LHCN-M2 (cell line): ENCODE data around the gene METTL21C. TPM values are rescaled to one million over a fixed set of nuclear protein-coding genes. Genes with fewer than 3 reads are reported as not detected.

Experiments used
- DNase-seq: peaks from one replicate; pipeline ENCODE4 v3.0.0-alpha.2; 2012; ENCODE audit warnings: low read depth
- total RNA-seq: library from RNA; depleted of rRNA; stranded (reverse); fragments of >200 nt; gene quantifications from 2 replicates; pipeline ENCODE4 v1.2.3, GENCODE V29; 2014

The METTL21C gene
- total RNA-seq, 1 experiment from 2014 or later, result not detected

DNA sequence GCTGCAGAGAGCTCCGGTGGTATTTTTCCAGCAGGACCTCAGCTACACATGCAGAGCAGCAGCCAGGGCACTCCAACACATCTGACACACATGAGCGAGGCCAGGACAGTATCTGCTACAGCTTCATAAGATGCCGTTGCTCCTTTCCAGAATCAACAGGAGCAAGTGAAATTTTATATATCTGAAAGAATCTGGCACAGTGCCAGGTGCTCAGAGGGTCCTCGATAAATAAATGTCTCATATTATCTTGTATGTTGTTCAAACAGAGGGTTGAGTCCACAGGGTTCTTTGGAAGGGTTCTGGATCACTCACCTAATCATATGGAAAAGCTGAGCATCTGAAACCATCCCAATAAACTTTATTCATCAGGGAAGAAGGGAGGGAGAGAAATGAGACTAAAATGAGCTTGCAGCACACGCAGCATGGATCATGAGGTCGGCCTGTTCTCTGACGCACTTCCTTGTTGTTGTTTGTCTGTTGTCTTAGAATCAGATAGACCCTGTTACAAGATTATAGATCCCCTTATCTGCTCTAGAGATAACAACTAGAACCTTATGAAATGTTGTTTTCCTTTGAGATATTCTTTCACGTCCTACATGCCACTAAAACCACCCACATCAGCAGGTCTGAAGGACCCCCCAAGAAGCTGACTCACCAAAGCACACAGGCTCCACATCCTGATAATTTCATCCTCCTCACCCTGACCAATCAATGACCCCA, 3.2 kb upstream of the METTL21C start:
- DNase-seq, result no peak

DNA sequence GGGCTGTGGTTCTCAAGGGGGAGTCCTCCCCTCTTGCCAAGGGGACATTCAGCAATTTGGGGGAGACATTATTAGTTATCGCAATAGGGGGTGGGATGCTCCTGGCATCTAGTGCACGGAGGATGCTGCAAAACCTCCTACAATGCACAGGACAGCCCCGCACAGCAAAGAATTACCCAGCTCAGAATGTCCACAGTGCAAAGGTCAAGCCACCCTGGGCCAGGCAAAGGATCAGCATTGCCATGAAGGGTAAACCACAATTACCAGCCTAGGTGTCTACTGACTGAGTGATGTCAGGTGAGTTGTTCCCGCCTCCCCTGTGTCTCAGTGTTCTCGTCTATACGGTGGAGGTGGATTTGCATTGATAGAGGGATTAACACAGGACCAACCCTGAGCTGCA, 2.4 kb upstream of the METTL21C start:
- DNase-seq, result no peak

DNA sequence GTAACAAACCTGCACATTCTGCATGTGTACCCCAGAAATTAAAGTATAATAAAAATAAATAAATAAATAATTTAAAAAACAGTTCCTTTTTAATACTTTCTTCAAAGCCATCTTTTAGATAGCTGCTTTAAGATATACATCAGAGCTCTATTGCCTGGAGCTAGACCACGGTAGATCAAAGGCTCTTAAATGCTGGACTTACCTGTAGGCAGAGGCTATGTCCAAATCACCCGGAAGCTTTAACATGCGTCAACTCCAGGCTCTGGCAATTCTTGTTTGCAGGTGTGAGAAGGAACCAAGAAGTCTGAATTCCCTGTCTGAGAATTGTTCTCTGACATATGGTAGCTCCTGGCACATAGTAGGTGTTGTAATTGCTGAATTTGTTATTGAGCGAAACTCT, 1.6 kb upstream of the METTL21C start:
- DNase-seq, result no peak

DNA sequence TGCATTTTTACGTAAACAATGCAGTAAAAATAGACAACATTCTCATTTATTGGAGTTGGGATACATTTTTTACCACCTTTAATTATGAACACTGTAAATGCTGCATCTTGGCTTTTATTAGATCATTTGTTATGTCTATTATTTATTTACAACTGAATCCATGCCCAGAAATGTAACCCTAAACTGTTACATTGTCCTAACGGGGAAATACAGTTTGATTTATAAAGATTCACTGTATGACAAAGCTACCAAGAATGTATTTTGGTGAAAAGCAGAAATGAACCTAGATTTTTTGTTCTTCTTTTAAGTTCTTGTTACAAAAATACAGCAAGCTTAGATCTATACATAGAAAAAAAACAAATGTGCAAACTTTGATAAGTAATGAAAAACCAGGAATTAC, 1.1 kb downstream of the METTL21C start:
- peak; percentile 44 for DNase-seq

DNA sequence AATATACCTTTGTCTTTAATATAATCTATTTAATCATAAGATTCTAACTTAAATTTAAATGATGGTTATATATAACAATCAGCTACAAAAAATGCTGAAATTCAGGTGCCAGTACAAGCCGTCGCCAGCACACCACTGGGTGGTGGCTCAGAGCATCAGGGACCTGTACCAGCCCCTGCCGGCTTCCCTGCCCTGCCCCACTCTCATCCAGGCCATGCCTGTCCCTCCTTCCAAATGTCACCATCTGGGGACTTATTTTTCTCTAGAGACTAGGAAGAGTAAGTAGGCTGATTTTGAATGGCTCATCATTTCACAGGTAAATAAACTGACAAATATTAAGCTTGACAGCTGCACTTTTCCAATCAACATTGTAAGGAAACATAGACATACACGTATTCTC, 1.6 kb downstream of the METTL21C start:
- DNase-seq, result no peak

DNA sequence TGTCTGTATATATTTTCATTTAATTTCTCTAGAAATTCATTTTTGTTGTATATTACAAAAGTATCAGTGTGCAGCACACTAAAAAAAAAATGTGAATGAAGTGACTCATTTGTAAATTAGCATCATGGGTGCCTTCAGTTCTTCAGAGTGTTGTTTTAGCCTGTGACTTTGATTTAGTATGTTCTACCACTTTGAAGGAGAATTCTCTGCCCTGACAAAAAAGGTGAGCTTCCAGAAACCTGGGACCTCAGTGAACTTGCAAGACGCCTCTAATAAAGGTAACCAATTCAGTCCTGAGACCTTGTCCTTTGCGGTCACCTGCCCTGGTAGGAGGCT, 2.4 kb downstream of the METTL21C start:
- no peak for DNase-seq

DNA sequence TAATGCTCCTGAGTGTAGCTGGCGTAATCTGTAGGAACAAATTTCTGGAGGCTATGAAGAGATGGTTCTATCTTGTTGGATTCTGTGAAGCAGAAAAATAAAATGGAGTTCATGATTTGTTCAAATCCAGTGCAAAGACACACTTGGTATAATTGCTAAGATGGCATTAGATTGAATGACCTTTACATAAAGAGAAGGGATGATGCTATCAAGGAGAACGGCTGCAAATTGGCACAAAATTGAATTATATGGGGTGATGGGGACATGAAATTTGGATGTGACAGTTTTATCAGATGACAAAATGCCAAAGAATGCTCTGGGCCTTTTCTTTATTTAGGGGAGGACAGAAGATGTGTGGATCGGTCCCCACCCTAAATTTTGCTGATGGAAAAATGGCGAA, 4.0 kb downstream of the METTL21C start:
- no peak for DNase-seq

DNA sequence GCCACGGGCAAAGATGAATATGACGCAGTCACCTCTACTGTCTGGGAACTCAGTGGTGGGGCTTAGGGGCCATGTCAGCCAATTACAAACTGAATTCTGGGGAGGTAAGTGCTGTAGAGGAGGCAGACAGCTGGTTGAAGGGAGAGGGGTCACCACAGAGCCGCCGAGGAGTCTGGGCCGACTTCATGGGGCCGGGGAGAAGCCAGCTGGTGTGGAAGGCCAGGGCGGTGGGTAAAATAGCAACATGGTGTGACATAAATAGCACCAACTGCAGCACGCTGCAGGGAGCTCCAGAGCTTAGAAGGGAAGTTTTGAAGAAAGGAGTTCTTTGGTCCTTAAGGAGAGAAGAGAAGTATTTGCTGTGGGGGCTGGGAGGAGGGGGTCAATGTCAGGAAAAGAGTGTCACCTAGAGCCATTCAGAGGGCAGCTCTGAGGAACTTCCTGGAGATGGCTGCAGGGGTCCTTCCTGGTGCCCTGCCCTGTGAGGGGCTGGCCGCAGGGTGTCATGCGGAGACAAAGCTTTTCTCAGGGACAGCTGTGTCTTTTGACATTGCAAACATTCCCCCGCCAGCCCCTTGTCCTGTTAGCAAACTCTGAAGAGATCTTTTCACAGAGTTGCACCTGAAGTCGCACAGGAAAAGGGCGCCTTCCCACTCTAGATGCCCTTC, 6.4 kb downstream of the METTL21C start:
- DNase-seq, result no peak

DNA sequence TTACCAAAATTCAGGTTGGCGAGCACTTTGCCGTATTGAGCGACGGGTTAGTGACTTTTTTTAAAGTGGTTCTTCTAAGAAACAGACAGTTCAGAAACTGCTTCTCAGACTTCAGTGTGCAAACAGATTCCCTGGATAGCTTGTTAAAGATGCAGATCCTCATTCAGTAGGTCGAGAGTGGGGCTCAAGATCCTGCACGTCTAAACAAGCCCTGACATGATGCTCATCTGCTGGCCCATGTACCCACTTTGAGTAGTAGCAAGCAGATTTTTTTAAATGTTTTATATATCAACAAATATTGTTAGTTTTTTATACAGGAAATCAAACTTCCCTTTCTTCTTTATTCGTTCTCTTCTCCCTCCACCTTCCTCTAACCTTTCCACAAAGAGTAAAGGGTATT, 7.3 kb downstream of the METTL21C start:
- no peak for DNase-seq

DNA sequence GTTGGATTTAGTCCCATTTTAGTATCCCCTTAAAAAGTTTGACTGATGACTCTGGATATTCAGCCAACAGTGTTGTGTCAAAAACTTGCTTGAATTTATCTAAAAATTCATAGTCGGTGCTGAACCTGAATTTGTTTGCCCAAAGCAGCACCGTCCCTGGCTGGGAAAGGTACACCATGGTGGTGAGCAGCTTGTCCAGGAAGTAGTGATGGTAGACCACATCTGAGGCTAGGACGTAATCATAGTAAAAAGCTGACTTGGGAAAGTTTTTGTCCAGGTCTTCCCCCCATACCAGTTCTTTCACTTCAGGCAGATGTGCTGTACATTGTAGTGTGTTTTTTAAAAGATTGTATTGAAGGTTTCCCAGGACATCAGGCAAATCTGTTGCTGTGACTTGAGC, 8.8 kb downstream of the METTL21C start:
- DNase-seq, result no peak

DNA sequence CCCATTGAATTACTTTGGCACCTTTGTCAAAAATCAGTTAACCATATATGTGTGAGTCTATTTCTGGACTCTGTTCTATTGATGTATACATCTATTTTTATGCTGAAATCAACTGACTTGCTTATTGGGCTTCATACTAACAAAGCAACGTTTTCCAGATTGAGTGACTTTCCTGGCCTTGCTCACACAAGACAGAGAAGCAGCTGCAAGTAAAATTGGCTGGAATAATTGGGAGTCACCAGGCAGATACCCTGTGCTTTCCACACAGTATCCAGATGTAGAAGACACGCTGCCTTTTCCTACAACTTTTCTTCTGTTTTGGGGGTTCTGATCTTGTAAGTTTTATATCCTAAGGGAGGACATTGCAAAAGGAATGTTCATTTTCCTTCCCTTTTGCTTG, 11.2 kb downstream of the METTL21C start:
- no peak for DNase-seq

DNA sequence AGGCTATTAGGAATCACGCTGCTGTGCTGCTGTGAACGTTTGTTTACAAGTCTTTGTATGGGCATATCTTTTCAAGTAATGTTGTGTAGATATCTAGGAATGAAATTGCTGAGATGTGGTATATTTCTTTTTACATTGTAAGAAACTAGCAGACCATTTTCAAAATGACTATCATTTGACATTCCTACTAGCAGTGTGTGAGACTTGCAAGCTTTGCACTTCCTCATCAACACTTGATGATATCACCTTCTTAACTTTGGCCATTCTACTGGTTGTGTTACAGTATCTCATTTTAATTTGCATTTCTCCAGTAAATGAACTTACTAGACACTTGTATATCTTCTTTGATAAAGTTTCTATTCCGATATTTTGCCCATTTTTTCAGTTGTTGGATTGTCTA, 12.1 kb downstream of the METTL21C start:
- no peak for DNase-seq

DNA sequence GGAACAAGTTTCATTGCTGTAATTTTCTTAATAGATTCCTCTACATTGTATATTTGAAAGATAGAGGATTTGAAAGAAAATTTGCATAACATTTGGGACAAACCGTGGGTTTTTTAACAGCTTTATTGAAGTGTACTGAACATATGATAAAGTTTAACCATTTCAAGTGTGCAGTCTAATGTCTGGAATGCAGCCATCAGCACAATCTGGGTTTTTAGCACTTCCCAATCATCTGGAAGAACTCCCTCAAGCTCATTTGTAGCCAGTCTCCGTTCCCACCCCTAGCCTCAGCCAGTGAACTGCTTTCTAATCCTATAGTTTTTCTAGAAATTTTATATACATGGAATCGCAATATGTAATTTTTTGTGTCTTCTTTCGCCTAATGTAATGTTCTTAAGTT, 12.6 kb downstream of the METTL21C start:
- no peak for DNase-seq

DNA sequence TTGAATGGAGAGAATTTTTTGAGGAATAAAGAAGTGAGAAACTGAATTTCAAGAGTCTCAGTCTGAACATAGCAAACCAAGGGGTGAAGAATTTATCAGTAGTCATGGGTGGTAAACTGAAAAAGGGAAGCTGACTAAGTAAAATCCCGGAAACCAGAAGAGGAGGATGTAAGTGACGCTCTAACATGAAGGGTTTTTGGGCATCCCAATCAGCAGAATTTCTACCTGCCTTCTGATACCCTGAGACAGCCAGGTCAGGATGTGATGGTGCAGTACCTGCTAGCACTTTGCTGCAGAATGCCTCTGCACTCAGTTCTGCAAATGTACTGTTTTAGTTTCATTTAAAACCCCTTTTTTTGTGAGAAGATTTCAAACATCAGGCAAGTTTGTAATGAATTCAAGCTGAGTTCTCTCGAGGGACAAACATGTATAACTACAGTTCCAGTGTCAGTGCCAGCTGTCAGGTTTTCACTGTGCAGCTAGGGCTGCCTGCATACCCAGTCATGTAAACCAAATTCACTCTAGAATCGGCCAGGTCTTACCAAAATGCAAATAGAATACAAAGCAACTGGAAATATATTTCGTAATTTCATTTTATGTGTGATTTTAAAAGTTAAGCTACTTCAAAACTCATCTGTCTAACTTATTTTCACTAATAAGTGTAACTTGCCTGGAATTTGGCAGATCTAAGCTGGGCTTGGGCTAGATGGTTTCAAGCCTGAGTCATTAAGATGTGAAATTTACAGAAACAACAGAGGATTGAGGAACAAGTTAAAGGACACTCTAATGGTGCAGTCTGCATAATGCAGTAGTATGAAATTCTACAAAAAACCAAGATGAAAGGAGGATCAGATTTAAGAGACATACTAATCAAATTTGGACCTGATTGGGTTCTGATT, 13.8 kb downstream of the METTL21C start:
- peak; percentile 16 for DNase-seq

DNA sequence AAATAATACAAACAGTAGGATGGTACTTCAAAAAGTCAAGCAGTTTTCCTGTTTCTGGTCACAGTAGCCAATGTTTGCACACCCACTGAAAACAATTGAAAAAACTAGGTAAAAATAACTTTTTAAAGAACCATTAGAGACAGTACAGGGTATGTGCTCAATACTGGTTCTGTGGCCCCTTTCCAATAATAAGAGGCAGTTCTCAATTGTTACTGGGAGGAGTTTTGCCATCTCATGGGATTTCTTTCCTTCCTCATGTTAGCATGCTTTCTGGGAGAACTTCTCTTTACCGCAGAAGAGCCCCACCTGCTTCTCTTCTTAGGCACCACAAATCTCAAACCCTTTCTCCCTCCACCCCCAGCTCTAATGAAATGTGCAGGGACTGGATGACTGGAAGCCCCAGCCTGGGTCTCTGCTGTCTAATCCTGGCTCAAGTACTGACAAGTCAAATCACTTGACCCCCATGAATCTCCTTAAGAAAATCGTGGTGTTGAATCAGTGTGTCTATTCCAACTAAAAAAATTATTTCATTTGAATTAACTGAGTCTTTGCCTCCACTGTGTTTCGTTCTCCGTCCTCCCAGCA, 14.6 kb downstream of the METTL21C start:
- DNase-seq, result no peak

DNA sequence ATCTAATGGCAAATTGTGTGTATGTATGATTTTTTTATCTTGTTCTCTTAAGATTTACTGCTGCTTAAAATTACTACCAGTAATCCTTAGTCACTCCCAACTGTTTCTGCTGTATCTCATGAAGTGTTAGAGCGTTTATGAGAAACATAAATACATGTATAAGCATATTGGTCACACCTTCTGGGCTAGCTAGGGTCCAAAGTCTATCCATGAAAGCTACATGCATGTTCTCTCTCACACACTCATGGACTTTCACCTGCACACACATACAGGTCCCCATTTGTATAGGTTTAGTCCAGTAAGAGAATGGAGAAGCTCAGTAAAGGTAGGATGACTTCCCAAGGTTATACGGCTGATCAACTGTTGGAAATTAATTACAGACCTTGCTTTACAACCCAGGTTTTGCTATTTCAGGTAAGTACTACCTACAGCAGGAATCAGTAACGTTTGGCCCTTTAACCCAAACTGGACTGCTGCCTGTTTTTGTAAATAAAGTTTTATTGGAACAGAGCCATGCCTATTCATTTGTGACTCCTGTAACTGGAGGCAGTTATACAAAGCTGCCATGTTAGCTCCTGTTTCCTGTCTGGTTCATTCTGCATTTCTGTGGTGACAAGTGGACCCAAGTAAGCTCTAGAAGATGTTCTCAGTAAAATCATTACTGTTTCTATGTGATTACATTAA, 15.3 kb downstream of the METTL21C start:
- DNase-seq, result no peak

DNA sequence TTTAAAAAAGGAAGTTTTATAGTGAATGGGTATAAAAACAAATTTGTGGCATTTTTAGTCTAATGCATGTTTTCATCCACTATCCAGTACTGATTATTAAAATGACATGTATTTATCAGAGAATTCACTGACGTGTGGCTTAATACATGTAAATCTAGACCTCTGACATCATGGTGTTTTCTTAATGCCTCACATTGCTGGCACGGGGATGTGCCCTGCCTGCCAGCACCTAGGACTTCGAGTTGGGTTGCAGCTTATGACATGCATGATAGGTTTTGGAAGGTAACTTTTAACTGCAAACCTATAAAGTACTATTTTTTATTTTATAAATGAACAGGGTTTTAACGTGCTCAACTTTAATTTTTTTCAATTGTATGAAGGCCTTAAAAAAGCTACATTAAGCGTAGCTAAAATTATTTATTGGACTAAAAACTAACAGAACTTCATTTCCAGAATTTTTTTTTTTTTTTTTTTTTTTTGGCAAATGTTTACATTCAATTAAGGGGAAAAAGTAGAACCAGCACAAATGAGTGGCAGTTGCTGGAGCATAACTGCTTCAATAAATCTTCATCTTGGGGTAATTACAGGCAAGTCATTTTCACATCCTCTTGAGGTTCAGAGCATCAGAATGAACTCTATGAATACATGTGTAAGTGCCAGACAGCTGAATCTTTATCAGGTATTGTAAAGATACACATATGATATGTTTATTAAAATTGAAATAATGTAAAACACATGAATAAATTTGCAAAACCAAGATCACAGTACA, 16.3 kb downstream of the METTL21C start:
- no peak for DNase-seq

DNA sequence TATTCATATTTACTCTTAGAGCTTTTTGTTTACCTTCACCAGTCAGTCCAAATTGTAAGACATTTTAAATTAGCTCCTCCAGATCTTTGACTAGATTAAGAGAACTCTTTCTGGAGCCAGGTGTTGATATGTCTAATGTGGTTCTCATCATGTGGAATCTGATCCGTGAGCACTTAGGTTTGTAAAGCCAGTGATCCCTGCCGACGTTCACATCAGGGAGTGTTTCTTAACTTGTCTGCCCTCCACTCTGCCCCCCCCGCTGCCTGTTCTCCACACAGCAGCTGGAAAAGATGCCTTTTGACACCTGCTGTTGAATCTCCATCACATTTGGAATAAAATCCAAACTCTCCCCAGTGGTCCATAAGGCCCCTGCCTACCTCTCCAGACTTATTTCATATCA, 17.7 kb downstream of the METTL21C start:
- DNase-seq, result no peak

DNA sequence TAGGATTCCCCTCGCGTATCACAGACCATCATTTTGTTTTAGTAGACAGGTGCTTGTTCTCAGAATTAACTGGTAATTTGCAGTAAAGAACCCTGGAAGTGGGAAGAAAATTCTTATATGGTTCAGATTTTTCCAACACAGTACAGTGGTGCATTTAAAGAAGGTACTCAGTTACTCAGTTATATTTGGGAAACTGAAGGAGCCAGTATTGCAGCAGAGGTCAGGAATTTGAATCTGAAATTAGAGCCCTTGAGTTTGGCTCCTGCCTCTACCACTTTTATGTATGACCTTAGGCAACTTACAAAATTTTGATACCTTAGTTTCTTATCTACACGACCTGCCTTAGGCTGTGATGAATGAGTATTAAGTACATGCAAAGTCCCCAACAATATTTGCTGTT, 19.7 kb downstream of the METTL21C start:
- no peak for DNase-seq

DNA sequence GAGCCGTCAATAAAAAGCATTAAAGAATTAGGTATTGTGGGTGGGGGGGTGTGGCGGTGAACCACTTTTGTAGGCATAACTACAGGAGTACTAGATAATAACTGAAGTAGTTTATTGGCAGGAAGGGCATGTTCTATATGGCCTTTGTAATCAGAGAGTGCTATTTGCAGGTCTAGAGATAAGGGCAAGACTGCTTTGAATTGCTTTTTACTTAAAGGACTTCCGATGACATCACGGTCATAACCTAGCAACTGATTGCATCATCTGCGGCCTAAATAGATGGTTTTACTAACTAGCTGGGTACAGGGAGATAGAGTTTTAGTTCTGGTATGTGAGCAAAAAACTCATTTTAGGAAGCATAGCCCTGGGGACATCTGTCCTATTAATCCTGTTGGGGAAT, 24.7 kb downstream of the METTL21C start:
- no peak for DNase-seq

DNA sequence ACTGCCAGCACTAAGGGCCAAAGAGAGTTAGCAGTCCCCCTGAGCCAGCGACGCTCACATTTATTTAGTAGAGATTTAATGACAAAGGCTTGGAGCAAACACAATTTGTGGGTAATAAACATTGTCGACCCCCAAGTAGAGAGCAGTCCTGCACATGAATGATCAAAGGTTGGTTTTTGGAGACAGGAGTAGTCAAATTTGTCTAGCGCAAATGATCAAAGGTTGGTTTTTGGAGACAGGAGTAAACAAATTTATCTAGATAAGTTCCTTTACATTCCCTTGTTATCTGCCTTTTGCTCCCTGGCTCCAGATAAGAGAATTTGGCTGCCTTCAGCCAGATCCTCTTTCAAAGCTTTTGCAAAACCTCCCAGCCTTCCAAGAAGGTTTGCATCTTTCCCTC, 26.9 kb downstream of the METTL21C start:
- DNase-seq, result no peak
